LHCN-M2 (cell line): ENCODE results near the gene SPZ1. TPM values are rescaled to one million over a fixed set of nuclear protein-coding genes. Genes with fewer than 3 reads are reported as not detected.
A peak's percentile ranks its signal among the peaks of the same experiment; 100 is the strongest.
"Not testable (repeated sequence)": the region's sequence is repeated elsewhere in the genome, so short reads cannot be mapped to it uniquely, and the experiment has no call there.

Source experiments
- DNase-seq: peaks from one replicate; pipeline ENCODE4 v3.0.0-alpha.2; 2012; ENCODE audit warnings: low read depth
- polyA plus RNA-seq: library from polyadenylated mRNA; unstranded; fragments of >200 nt; gene quantifications from one replicate; pipeline ENCODE4 v1.2.1, GENCODE V29; 2012; ENCODE audit warnings: missing spikeins
- total RNA-seq: library from RNA; depleted of rRNA; stranded (reverse); fragments of >200 nt; gene quantifications from 2 replicates; pipeline ENCODE4 v1.2.3, GENCODE V29; 2014; rRNA removed

SPZ1 gene, protein sequence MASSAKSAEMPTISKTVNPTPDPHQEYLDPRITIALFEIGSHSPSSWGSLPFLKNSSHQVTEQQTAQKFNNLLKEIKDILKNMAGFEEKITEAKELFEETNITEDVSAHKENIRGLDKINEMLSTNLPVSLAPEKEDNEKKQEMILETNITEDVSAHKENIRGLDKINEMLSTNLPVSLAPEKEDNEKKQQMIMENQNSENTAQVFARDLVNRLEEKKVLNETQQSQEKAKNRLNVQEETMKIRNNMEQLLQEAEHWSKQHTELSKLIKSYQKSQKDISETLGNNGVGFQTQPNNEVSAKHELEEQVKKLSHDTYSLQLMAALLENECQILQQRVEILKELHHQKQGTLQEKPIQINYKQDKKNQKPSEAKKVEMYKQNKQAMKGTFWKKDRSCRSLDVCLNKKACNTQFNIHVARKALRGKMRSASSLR
- total RNA-seq: not detected in 2 replicates
- polyA plus RNA-seq: not detected

DNA sequence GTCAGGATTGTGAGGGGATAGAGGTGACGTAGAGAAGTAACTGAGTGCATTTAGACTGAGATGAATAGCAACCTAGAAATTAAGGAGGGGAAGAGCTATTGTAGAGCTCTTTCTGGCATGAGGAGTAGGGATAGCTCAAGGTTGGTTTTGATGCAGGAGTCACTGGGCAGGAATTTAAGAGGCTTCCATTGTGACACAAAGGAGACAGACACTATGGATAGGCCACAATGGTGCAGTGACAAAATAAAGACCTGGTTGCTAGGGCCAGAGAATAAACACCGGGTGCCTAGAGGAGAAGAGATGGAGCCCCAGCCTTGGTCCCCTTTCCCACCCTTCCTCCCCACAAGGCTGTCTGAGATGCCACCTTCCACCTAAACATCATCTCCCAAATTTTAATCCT lies at the start of gene SPZ1:
Gene SPZ1, plus strand, starts transcription at position 301 of the 400 bp plus-strand sequence. CDS start 214 bp downstream, outside the sequence.
- no peak for DNase-seq

GRCh38 chr5:80270543-80270942 lies 49.3 kb upstream of the SPZ1 start:
- DNase-seq: not testable (repeated sequence)

DNA sequence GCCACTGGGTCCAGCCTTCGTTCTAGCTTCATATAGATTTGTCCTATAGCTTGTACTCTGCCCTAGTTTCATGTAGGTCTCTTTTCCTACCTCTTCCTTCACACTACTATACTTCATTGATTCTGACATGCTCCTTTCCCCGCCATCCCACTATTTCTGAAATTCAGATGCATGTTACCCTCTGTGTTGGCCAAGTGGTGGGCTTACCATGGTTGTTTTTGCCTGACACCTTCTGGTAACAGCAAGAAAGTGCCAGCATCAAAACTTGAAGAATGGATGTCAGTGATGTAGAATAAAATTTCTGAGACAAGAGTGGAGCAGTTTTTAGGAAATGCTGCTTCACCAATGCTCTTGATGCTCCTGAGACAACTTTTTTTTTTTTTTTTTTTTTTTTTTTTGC lies 44.5 kb upstream of the SPZ1 start:
- DNase-seq: peak; percentile 28

- no peak for DNase-seq
Observed at GRCh38 chr5:80276186-80276585, 43.6 kb upstream of the SPZ1 start.

DNA sequence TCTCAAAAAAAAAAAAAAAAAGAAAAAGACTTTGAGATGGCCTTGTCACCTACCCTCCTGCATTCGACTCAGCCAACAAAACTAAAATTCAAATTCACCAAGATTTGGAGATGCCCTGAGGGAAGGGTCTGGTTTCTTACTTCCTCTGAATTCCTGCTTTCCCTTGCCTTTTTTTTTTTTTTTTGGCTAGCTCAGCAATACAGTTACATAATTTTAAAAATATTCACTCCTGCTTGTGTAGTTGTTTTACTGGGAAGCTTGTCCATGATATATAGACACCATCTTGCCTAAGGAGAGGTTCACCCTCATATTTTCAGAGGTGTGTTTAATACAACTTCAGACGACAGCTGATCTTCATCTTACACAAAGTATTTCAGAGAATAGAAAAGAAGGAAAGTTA lies 42.6 kb upstream of the SPZ1 start:
- DNase-seq: no peak

GRCh38 chr5:80282054-80282453 lies 37.7 kb upstream of the SPZ1 start:
- DNase-seq: no peak

- DNase-seq: no peak
Observed at GRCh38 chr5:80283360-80283759, 36.4 kb upstream of the SPZ1 start.

DNA sequence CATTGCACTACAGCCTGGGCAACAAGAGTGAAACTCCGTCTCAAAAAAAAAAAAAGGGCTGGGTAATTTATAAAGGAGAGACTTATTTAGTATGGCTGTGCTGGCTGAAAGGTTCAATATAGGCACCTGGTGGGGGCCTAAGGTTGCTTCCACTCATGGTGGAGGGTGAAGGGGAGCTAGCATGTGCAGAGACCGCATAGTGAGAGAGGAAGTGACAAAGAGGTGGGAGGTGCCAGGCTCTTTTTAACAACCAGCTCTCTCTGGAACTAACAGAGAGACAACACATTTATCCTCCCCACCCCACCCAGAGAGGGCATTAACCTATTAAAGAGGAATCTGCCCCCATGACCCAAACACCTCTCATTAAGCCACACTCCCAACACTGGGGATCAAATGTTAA lies 35.1 kb upstream of the SPZ1 start:
- DNase-seq: no peak

DNA sequence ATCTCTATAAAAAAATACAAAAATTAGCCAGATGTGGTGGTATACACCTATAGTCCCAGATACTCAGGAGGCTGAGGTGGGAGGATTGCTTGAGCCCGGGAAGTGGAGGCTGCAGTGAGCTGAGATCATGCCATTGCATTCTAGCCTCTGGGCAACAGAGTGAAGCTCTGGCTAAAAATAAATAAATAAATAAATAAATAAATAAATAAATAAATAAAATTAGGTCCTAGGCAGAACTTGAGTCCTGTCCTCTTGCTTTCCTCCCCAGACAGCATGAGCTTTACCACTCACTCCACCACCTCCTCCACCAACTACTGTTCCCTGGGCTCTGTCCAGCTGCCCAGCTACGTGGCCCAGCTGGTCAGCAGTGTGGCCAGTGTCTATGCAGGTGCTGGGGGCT lies 31.6 kb upstream of the SPZ1 start:
- no peak for DNase-seq

DNA sequence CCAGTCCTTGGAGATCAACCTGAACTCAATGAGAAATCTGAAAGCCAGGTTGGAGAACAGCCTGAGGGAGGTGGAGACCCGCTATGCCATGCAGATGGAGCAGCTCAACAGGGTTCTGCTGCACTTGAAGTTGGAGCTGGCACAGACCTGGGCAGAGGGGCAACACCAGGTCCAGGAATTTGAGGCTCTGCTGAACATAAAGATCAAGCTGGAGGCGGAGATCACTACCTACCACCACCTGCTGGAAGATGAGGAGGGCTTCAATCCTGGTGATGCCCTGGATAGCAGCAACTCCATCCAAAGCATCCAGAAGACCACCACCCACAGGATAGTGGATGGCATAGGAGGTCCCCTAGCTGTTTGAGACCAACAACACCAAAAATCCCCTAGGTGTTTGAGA lies 30.5 kb upstream of the SPZ1 start:
- DNase-seq: no peak

- DNase-seq: no peak
Observed at GRCh38 chr5:80291761-80292160, 28.0 kb upstream of the SPZ1 start.

GRCh38 chr5:80296121-80296520 lies 23.7 kb upstream of the SPZ1 start:
- DNase-seq: no peak

GRCh38 chr5:80299601-80300000 lies 20.2 kb upstream of the SPZ1 start:
- no peak for DNase-seq

DNA sequence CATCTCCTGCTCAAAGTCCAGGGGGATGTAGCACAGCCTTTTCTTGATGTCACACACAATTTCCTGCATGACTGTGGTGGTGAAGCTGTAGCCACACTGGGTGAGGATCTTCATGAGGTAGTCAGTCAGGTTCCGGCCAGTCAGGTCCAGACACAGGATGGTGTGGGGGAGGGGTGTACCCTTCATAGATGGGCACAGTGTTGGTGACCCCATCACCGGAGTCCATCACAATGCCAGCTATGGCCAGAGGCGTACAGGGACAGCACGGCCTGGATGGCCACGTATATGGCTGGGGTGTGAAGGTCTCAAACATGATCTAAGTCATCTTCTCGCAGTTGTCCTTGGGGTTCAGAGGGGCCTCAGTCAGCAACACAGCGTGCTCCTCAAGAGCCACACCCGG lies 19.7 kb upstream of the SPZ1 start:
- DNase-seq: no peak

DNA sequence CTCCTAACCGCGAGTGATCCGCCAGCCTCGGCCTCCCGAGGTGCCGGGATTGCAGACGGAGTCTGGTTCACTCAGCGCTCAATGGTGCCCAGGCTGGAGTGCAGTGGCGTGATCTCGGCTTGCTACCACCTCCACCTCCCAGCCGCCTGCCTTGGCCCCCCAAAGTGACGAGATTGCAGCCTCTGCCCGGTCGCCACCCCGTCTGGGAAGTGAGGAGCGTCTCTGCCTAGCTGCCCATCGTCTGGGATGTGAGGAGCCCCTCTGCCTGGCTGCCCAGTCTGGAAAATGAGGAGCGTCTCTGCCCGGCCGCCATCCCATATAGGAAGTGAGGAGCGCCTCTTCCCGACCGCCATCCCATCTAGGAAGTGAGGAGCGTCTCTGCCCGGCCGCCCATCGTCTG lies 19.0 kb upstream of the SPZ1 start:
- DNase-seq: not testable (repeated sequence)

DNA sequence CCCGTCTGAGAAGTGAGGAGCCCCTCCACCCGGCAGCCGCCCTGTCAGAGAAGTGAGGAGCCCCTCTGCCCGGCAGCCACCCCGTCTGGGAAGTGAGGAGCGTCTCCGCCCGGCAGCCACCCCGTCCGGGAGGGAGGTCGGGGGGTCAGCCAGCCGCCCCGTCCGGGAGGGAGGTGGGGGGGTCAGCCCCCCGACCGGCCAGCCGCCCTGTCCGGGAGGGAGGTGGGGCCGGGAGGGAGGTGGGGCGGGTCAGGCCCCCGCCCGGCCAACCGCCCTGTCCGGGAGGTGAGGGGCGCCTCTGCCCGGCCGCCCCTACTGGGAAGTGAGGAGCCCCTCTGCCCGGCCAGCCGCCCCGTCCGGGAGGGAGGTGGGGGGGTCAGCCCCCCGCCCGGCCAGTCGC lies 18.5 kb upstream of the SPZ1 start:
- DNase-seq: not testable (repeated sequence)

DNA sequence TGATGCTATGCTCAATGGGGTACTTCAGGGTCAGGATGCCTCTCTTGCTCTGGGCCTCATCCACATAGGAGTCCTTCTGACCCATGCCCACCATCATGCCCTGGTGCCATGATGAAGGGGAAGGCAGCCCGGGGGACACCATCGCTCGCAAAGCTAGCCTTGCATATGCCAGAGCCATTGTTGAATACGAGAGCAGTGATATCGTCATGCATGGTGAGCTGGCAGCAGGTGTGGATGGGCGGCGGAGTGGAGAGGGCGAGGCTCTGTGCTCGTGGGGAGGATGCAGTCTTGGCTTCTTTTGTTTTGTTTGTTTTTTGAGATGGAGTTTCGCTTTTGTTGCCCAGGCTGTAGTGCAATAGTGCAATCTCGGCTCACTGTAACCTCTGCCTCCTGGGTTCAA lies 17.2 kb upstream of the SPZ1 start:
- DNase-seq: no peak

DNA sequence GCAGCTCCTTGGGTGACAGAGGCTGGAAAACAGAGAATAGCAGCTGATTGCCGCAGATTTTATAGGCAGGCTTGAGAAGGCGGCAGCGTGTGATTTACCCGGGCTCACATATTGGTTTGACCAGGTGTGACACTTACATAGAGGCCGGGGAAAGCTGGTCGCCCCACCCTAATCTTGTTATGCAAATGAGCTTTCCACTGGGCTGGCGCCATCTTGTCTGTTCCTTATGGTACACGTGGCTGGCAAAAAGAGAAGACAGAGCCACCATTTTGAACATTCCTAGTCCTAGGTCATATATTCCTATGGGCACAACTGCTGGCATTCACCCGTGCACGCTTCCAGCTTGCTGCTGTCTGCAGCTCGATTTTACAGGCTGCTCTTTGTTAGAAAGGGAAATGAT lies 11.3 kb upstream of the SPZ1 start:
- DNase-seq: no peak

DNA sequence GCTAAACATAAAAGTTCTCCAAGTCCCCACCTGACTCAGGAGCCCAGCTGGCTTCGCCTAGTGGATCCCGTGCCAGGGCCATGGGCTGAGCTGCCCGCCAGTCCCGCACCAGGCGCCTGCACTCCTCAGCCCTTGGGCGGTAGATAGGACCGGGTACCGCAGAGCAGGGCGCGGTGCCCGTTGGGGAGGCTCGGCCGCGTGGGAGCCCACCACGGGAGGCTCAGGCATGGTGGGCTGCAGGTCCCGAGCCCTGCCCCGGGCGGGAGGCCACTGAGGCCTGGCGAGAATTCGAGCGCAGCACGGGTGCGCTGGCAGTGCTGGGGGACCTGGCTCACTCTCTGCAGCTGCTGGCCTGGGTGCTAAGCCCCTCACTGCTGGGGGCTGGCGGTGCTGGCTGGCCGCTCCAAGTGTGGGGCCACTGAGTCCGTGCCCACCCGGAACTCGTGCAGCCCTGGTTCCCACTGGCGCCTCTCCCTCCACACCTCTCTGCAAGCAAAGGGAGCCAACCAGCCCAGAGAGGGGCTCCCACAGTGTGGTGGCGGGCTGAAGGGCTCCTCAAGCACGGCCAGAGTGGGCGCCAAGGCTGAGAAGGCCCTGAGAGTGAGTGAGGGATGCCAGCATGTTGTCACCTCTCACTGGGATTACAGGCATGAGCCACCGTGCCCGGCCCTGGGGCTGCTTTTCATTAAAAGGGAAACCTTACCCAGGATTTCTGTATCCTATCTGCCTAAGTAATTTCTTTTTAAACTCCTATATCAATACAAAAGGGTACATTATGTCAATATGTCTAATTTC lies 9.7 kb upstream of the SPZ1 start:
- no peak for DNase-seq

- DNase-seq: no peak
Observed at GRCh38 chr5:80315244-80315643, 4.6 kb upstream of the SPZ1 start.

- DNase-seq: peak; percentile 64
Observed at GRCh38 chr5:80318212-80318611, 1.6 kb upstream of the SPZ1 start.

DNA sequence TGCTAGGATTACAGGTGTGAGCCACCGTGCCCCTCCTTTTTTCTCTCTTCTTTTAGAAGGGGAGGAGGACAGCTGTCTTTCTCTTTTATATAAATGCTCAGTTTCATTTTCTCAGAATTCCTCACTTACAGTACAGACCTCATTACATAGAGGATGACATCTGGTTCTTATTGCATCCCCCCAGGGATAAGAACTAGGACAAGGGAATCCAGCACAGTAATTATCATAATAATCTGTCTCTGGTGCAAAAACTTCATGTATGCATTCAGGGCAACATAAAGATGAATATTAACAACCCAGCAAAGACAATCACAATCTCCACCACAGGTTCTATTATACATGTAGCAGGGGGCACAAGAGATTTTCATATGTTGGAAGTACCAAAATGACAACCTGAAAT lies 5.1 kb downstream of the SPZ1 start:
- no peak for DNase-seq

DNA sequence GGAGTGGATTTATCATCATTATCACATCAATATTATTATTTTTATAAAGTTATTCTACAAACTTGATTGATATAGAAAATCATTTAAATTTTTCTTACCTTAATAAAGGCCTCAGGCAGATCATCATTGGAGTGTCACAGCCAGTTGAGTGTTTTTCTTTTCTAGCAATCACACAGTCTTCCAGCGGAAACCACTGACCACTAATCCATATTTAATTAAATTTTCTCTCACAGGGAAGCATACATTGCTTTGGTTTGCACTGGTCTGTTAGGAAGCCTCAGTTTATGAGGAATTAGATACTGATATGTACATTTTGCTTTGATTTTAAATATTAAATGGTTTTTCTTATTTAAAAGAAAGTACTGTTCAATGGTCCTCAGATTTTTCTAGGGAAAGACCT lies 6.7 kb downstream of the SPZ1 start:
- DNase-seq: no peak
